ENCODE results near the gene SRC. TPM values are rescaled to one million over a fixed set of nuclear protein-coding genes. Genes with fewer than 3 reads are reported as not detected.

Gene SRC
- total RNA-seq, 1 experiment from 2014 or later = 185 TPM

- no peaks in the 10 kb centered on the region for H3K9me3 Mint-ChIP-seq (ENCODE audit: low read depth, unreplicated experiment)
- no TSS peak for BruUV-seq (replicated peaks)
- CTCF ChIA-PET = interaction anchor here (0.6 to 0.9 kb wide), 4 partner anchors 30 to 69 kb away, joined by 3 to 4 read pairs (median 3); no protein-coding TSS in a partner anchor
- H3K4me1 Mint-ChIP-seq (ENCODE audit: low read depth, unreplicated experiment) = peaks cover 40% of the 10 kb centered on the region
- no peak for DNase-seq
- intact Hi-C loops (cut with micrococcal nuclease; ENCODE audit: unreplicated experiment) = no loop called here
- TF ChIP-seq, protein P1, sequence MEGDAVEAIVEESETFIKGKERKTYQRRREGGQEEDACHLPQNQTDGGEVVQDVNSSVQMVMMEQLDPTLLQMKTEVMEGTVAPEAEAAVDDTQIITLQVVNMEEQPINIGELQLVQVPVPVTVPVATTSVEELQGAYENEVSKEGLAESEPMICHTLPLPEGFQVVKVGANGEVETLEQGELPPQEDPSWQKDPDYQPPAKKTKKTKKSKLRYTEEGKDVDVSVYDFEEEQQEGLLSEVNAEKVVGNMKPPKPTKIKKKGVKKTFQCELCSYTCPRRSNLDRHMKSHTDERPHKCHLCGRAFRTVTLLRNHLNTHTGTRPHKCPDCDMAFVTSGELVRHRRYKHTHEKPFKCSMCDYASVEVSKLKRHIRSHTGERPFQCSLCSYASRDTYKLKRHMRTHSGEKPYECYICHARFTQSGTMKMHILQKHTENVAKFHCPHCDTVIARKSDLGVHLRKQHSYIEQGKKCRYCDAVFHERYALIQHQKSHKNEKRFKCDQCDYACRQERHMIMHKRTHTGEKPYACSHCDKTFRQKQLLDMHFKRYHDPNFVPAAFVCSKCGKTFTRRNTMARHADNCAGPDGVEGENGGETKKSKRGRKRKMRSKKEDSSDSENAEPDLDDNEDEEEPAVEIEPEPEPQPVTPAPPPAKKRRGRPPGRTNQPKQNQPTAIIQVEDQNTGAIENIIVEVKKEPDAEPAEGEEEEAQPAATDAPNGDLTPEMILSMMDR (IDR thresholded peaks at IDR 0.05; ENCODE audit: unreplicated experiment) = no peak
- H3K27ac Mint-ChIP-seq (ENCODE audit: unreplicated experiment) = no peak overlapping the region
- H3K36me3 Mint-ChIP-seq (ENCODE audit: insufficient read depth, unreplicated experiment) = peaks cover 41% of the 10 kb centered on the region
- no peak overlapping the region for H3K4me3 Mint-ChIP-seq (ENCODE audit: low read depth, unreplicated experiment)
- H3K27me3 Mint-ChIP-seq (ENCODE audit: unreplicated experiment) = no peaks in the 10 kb centered on the region
These were observed 34.1 kb upstream of the SRC start for GRCh38 chr20:37311710-37312355.

- Mint-ChIP-seq H3K27me3 (ENCODE audit: unreplicated experiment) (no peaks in the 10 kb centered on the region), H3K27ac (ENCODE audit: unreplicated experiment) (no peak overlapping the region), H3K4me1 (ENCODE audit: low read depth, unreplicated experiment) (peaks cover 25% of the 10 kb centered on the region), H3K9me3 (ENCODE audit: low read depth, unreplicated experiment) (no peaks in the 10 kb centered on the region), H3K36me3 (ENCODE audit: insufficient read depth, unreplicated experiment) (peaks cover 40% of the 10 kb centered on the region), H3K4me3 (ENCODE audit: low read depth, unreplicated experiment) (no peak overlapping the region)
- no TSS peak for BruUV-seq (replicated peaks)
- TF ChIP-seq, protein P1 (IDR thresholded peaks at IDR 0.05; ENCODE audit: unreplicated experiment) = no peak
- intact Hi-C loops (cut with micrococcal nuclease; ENCODE audit: unreplicated experiment) = no loop called here
- no peak for DNase-seq
- CTCF ChIA-PET = no interaction called here
These were observed 32.3 kb upstream of the SRC start for GRCh38 chr20:37313546-37314091.

GRCh38 chr20:37314099-37314498 lies 31.8 kb upstream of the SRC start:
- intact Hi-C loops (cut with micrococcal nuclease; ENCODE audit: unreplicated experiment) = no loop called here
- CTCF ChIA-PET = interaction anchor here (1.2 kb wide), 1 partner anchor 30 kb away, joined by 3 read pairs; no protein-coding TSS in a partner anchor
- Mint-ChIP-seq H3K4me3 (ENCODE audit: low read depth, unreplicated experiment) (no peak overlapping the region), H3K9me3 (ENCODE audit: low read depth, unreplicated experiment) (no peaks in the 10 kb centered on the region), H3K4me1 (ENCODE audit: low read depth, unreplicated experiment) (peaks cover 20% of the 10 kb centered on the region), H3K36me3 (ENCODE audit: insufficient read depth, unreplicated experiment) (peaks cover 35% of the 10 kb centered on the region), H3K27ac (ENCODE audit: unreplicated experiment) (no peak overlapping the region), H3K27me3 (ENCODE audit: unreplicated experiment) (no peaks in the 10 kb centered on the region)
- no TSS peak for BruUV-seq (replicated peaks)
- TF ChIP-seq, protein P1 (IDR thresholded peaks at IDR 0.05; ENCODE audit: unreplicated experiment) = no peak
- no peak for DNase-seq

GRCh38 chr20:37314617-37315016 lies 31.3 kb upstream of the SRC start:
- no peak for DNase-seq
- peaks cover 17% of the 10 kb centered on the region for H3K4me1 Mint-ChIP-seq (ENCODE audit: low read depth, unreplicated experiment)
- TF ChIP-seq, protein P1 (IDR thresholded peaks at IDR 0.05; ENCODE audit: unreplicated experiment) = no peak
- no peaks in the 10 kb centered on the region for H3K9me3 Mint-ChIP-seq (ENCODE audit: low read depth, unreplicated experiment)
- BruUV-seq (replicated peaks) = no TSS peak
- H3K4me3 Mint-ChIP-seq (ENCODE audit: low read depth, unreplicated experiment) = no peak overlapping the region
- H3K27me3 Mint-ChIP-seq (ENCODE audit: unreplicated experiment) = no peaks in the 10 kb centered on the region
- H3K27ac Mint-ChIP-seq (ENCODE audit: unreplicated experiment) = no peak overlapping the region
- intact Hi-C loops (cut with micrococcal nuclease; ENCODE audit: unreplicated experiment) = no loop called here
- CTCF ChIA-PET = interaction anchor here (1.2 kb wide), 1 partner anchor 30 kb away, joined by 3 read pairs; no protein-coding TSS in a partner anchor
- peaks cover 30% of the 10 kb centered on the region for H3K36me3 Mint-ChIP-seq (ENCODE audit: insufficient read depth, unreplicated experiment)
